Neuronal stem cell (in vitro differentiated cells): ENCODE data around the gene FAM174C.

ENCODE experiments used
- DNase-seq: peaks from one replicate; pipeline ENCODE4 v3.0.0-alpha.2; 2013; ENCODE audit warnings: low spot score
- H2AFZ ChIP-seq: one replicate; pipeline ENCODE4 v1.6.1; 2013; ENCODE audit warnings: mild to moderate bottlenecking, low read length, inconsistent platforms
- H2AK5ac ChIP-seq: 2 replicates; pipeline ENCODE4 v1.6.1; 2013; ENCODE audit warnings: low read depth, mild to moderate bottlenecking, inconsistent platforms, low read length, moderate library complexity, mixed read lengths
- H2BK120ac ChIP-seq: 2 replicates; pipeline ENCODE4 v1.6.1; 2013; ENCODE audit warnings: low read depth, mild to moderate bottlenecking, inconsistent platforms, low read length, moderate library complexity, mixed read lengths
- H2BK12ac ChIP-seq: one replicate; pipeline ENCODE4 v1.6.1; 2013; ENCODE audit warnings: low read length, inconsistent platforms
- H2BK15ac ChIP-seq: 2 replicates; pipeline ENCODE4 v1.6.1; 2013; ENCODE audit warnings: mild to moderate bottlenecking, low read length, inconsistent platforms, mixed read lengths
- H2BK5ac ChIP-seq: one replicate; pipeline ENCODE4 v1.6.1; 2013; ENCODE audit warnings: inconsistent platforms, mild to moderate bottlenecking, low read length, moderate library complexity
- H3K14ac ChIP-seq: one replicate; pipeline ENCODE4 v1.6.1; 2013; ENCODE audit warnings: low read length, inconsistent platforms
- H3K18ac ChIP-seq: 2 replicates; pipeline ENCODE4 v1.6.1; 2013; ENCODE audit warnings: low read length, inconsistent platforms
- H3K23ac ChIP-seq: 2 replicates; pipeline ENCODE4 v1.6.1; 2013; ENCODE audit warnings: low read depth, mild to moderate bottlenecking, mixed read lengths, low read length, inconsistent platforms; ENCODE audit not compliant: poor library complexity
- H3K27ac ChIP-seq: replicated peaks from 3 replicates; pipeline ENCODE4 v1.5.1; 2013; ENCODE audit warnings: low read length, inconsistent platforms
- H3K27me3 ChIP-seq, 3 experiments: 2 replicates each; pipeline ENCODE4 v1.6.1; 2013; ENCODE audit warnings: low read length in 3 of 3, mild to moderate bottlenecking in 2 of 3, inconsistent platforms in 1 of 3, low read depth in 1 of 3, mixed read lengths in 1 of 3, moderate library complexity in 1 of 3; ENCODE audit not compliant: control insufficient read depth in 3 of 3, insufficient read depth in 3 of 3
- H3K36me3 ChIP-seq, 2 donors: replicated peaks in 1 of 2; 2 replicates each; pipeline ENCODE4 v1.6.1; 2013; ENCODE audit warnings: low read length in 2 of 2; ENCODE audit not compliant: control insufficient read depth in 2 of 2, insufficient read depth in 2 of 2
- H3K4ac ChIP-seq: 2 replicates; pipeline ENCODE4 v1.6.1; 2013; ENCODE audit warnings: inconsistent platforms, mild to moderate bottlenecking, low read length, moderate library complexity
- H3K4me1 ChIP-seq, 2 donors: 1 replicate in 1 of 2; 2 replicates in 1 of 2; pipeline ENCODE4 v1.6.1; 2013; ENCODE audit warnings: low read length in 2 of 2, low read depth in 1 of 2; ENCODE audit not compliant: control insufficient read depth in 2 of 2, insufficient read depth in 1 of 2
- H3K4me2 ChIP-seq: one replicate; pipeline ENCODE4 v1.6.1; 2013; ENCODE audit warnings: mild to moderate bottlenecking, low read length, inconsistent platforms; ENCODE audit not compliant: insufficient read depth, poor library complexity, severe bottlenecking
- H3K4me3 ChIP-seq, 2 donors: 2 replicates each; pipeline ENCODE4 v1.5.1; 2013; ENCODE audit warnings: low read length in 2 of 2, mild to moderate bottlenecking in 2 of 2, inconsistent platforms in 1 of 2, moderate library complexity in 1 of 2
- H3K79me1 ChIP-seq: one replicate; pipeline ENCODE4 v1.6.1; 2013; ENCODE audit warnings: low read depth, mild to moderate bottlenecking, inconsistent platforms, low read length, moderate library complexity
- H3K9ac ChIP-seq: one replicate; pipeline ENCODE4 v1.6.1; 2013; ENCODE audit warnings: mild to moderate bottlenecking, low read depth, low read length, inconsistent platforms; ENCODE audit not compliant: poor library complexity
- H3K9me3 ChIP-seq, 2 donors: replicated peaks in 1 of 2; 2 replicates each; pipeline versions ENCODE3 to v1.6.1; 2013; ENCODE audit warnings: low read length in 2 of 2, mild to moderate bottlenecking in 2 of 2, inconsistent platforms in 1 of 2, low read depth in 1 of 2, mixed read lengths in 1 of 2, moderate library complexity in 1 of 2; ENCODE audit not compliant: control insufficient read depth in 2 of 2, insufficient read depth in 1 of 2
- H4K8ac ChIP-seq: one replicate; pipeline ENCODE4 v1.6.1; 2013; ENCODE audit warnings: low read depth, mild to moderate bottlenecking, inconsistent platforms, low read length, moderate library complexity
- H4K91ac ChIP-seq: one replicate; pipeline ENCODE4 v1.6.1; 2013; ENCODE audit warnings: low read length, low read depth, mild to moderate bottlenecking, inconsistent platforms; ENCODE audit not compliant: poor library complexity
- WGBS, 2 donors: extraction: QIAGEN DNeasy Blood & Tissue Kit; methylation state at CpG; one replicate each; pipeline ENCODE4 v1.1.7; 2013; ENCODE audit warnings: missing lambda C conversion rate in 2 of 2, mixed read lengths in 1 of 2; ENCODE audit not compliant: insufficient read length in 2 of 2, insufficient replicate concordance in 1 of 2; ENCODE audit errors: extremely low coverage in 2 of 2; 5-methylcytosine and 5-hydroxymethylcytosine counted together

The FAM174C gene

GRCh38 chr19:1250437-1251260, 24.7 kb upstream of the FAM174C start:
- Histone ChIP-seq H2BK5ac (peak overlapping the region; percentile 99), H4K91ac (peak overlapping the region; percentile 85), H3K14ac (peak overlapping the region; percentile 38), H2BK120ac (peak overlapping the region; percentile 76), H3K27me3 (no peaks in the 10 kb centered on the region), H2AFZ (peak overlapping the region; percentile 35), H3K79me1 (peaks cover 32% of the 10 kb centered on the region), H3K23ac (peak overlapping the region; percentile 92), H2BK15ac (peak overlapping the region; percentile 99), H3K4me3 (peak overlapping the region; percentile 98 to 99), H3K36me3 (peaks cover 34 to 45% of the 10 kb centered on the region in 2 donors), H3K18ac (peak overlapping the region; percentile 98), H2AK5ac (peak overlapping the region; percentile 100), H4K8ac (no peak overlapping the region), H3K27ac (peak overlapping the region; percentile 85), H3K4me2 (peak overlapping the region; percentile 87), H3K4ac (peak overlapping the region; percentile 37), H3K9ac (peak overlapping the region; percentile 97), H3K9me3 (no peaks in the 10 kb centered on the region), H2BK12ac (no peak overlapping the region), H3K4me1 (peaks cover 13 to 33% of the 10 kb centered on the region in 2 donors)
- WGBS, 2 donors = no CpG with 5 or more reads among the region's 90 CpGs
- DNase-seq = peak; percentile 93

DNA sequence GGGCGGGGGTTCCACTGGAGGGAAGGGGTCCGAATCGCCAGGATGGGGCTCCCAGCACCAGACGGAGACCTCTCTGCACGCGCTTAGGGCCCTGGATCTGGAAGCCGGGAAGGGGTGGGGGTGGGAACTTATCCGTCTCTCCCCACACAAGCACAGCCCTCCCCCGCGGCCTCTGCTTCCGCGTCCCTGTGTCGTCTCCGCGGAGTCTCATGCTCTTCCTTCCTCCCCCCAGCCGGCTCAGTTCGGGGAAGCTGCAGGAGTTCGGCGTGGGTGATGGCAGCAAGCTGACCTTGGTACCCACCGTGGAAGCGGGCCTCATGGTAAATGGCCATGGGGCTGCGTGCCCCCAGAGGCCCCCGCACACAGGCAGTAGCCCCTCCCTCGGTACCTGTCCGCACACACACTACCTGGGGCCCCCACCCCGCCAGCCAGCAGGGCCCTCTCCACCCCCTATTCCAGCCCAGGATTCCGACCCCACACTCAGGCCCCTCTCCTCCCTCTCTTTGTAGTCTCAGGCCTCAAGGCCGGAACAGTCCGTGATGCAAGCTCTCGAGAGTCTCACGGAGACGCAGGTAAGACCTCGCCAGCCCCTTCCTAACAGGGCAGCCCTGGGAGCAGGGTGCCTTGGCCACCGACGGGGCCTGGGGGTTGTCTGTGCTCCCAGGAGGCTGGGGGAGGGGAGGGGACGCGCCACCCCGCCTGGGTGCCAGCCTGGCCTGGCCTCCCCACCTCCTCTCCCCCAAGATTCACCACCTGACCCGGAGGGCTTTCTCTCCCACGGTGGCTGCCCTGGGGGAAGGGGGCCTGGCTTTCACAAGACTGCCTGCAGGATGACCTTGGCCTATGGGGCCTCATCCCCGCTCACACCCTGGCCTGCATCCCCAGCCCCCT, 23.8 kb upstream of the FAM174C start:
- H3K14ac ChIP-seq = peak overlapping the region; percentile 94
- no peak for DNase-seq
- H2AFZ ChIP-seq = no peak overlapping the region
- no CpG with 5 or more reads among the region's 41 CpGs for WGBS, 2 donors
- H3K79me1 ChIP-seq = peaks cover 33% of the 10 kb centered on the region
- H2BK12ac ChIP-seq = peak overlapping the region; percentile 7
- peak overlapping the region; percentile 87 for H3K4me2 ChIP-seq
- peak overlapping the region; percentile 100 for H2AK5ac ChIP-seq
- no peaks in the 10 kb centered on the region for H3K27me3 ChIP-seq
- peak overlapping the region; percentile 95 for H3K4ac ChIP-seq
- H2BK120ac ChIP-seq = peak overlapping the region; percentile 76
- no peak overlapping the region for H4K8ac ChIP-seq
- peak overlapping the region; percentile 95 for H3K9ac ChIP-seq
- no peaks in the 10 kb centered on the region for H3K9me3 ChIP-seq
- H3K18ac ChIP-seq = peak overlapping the region; percentile 98
- H3K36me3 ChIP-seq = peaks cover 41 to 53% of the 10 kb centered on the region in 2 donors
- peak overlapping the region; percentile 92 for H3K23ac ChIP-seq
- peak overlapping the region; percentile 99 for H2BK5ac ChIP-seq
- H2BK15ac ChIP-seq = peak overlapping the region; percentile 99
- H3K27ac ChIP-seq = peak overlapping the region; percentile 83
- peaks cover 6 to 27% of the 10 kb centered on the region in 2 donors for H3K4me1 ChIP-seq
- peak overlapping the region; percentile 98 to 99 for H3K4me3 ChIP-seq
- peak overlapping the region; percentile 85 for H4K91ac ChIP-seq

DNA sequence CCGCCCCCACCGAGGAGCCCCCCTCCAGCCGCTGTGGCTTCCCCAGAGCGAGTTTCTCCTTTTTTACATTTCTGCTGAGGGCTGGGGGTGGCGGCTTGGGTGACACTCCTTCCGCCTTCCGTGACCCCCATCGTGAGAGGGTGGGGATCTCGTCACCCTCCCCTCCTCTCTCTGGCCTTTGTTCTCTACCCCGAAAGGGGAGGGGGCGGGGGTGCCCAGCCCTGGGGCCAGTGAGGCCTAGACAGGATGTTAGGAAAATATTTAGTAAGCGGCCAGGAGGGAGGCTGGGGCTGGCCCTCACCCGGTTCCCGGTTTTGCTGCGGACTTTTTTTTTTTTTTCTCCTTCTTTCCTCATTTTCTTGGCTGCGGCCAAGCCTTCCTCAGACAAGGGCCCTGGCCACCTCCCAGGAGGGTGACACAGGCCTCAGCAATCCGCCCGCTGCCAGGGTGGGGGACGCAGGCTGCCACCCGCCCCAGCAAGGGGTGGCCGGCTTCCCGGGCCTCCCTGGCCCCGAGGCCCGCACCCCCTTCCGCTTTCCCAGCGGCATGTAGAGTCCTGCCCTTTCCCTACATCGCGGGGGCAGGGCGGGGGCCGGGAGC, 23.0 kb upstream of the FAM174C start:
- Histone ChIP-seq H4K91ac (no peak overlapping the region), H3K23ac (peak overlapping the region; percentile 92), H3K79me1 (peaks cover 33% of the 10 kb centered on the region), H3K9me3 (no peaks in the 10 kb centered on the region), H3K4me3 (peak overlapping the region; percentile 61 to 98), H2BK12ac (no peak overlapping the region), H3K4ac (no peak overlapping the region), H2BK5ac (peak overlapping the region; percentile 99), H3K4me1 (peaks cover 9 to 29% of the 10 kb centered on the region in 2 donors), H3K36me3 (peaks cover 47 to 61% of the 10 kb centered on the region in 2 donors), H2BK120ac (peak overlapping the region; percentile 76), H2BK15ac (no peak overlapping the region), H2AFZ (no peak overlapping the region), H3K14ac (no peak overlapping the region), H2AK5ac (peak overlapping the region; percentile 100), H3K27ac (peak overlapping the region; percentile 49), H4K8ac (no peak overlapping the region), H3K27me3 (no peaks in the 10 kb centered on the region), H3K18ac (peak overlapping the region; percentile 71), H3K4me2 (peak overlapping the region; percentile 87), H3K9ac (no peak overlapping the region)
- no CpG with 5 or more reads among the region's 30 CpGs for WGBS, 2 donors
- no peak for DNase-seq
